Pancreas (tissue), 10 donors: ENCODE measurements around the gene SBF2. TPM values are rescaled to one million over a fixed set of nuclear protein-coding genes. Genes with fewer than 3 reads are reported as not detected.

Source experiments
- ATAC-seq, 4 donors: fragments of 200-7000 bp; cut with Tn5 transposase; one replicate each; pipeline versions ENCODE4 v1.8.0 to v1.9.1; 2020; ENCODE audit warnings: mild to moderate bottlenecking in 4 of 4, moderate library complexity in 4 of 4
- DNase-seq, 6 donors: peaks; one replicate each; pipeline ENCODE4 v3.0.0-alpha.2; 2020
- FAIRE-seq: peaks from 2 replicates; lab custom pipeline; 2012; peaks lifted over from hg19 to GRCh38; lab: Jason Lieb, UNC
- H3K27ac ChIP-seq, 4 donors: fragments of 200-600 bp; sonication (generic); 1 replicate in 3 of 4; 2 replicates in 1 of 4; pipeline versions ENCODE4 v1.5.0 to v1.8.0; 2020
- H3K27me3 ChIP-seq, 4 donors: fragments of 200-600 bp; one replicate each; pipeline ENCODE4 v1.8.0; 2021
- H3K36me3 ChIP-seq, 3 donors: fragments of 200-600 bp; sonication (generic) in 1 of 3; one replicate each; pipeline versions ENCODE4 v1.5.0 to v1.8.0; 2020 to 2021
- H3K4me1 ChIP-seq, 3 donors: fragments of 200-600 bp; one replicate each; pipeline ENCODE4 v1.8.0; 2021
- H3K4me3 ChIP-seq, 4 donors: fragments of 200-600 bp; sonication (generic) in 2 of 4; one replicate each; pipeline versions ENCODE4 v1.5.0 to v1.8.0; 2020 to 2021
- H3K9me3 ChIP-seq, 4 donors: fragments of 200-600 bp; one replicate each; pipeline ENCODE4 v1.8.0; 2021
- WGBS, 2 donors: extraction: QIAGEN DNeasy Blood & Tissue Kit; methylation state at CpG; one replicate each; pipeline ENCODE4 v1.1.7; 2013; 5-methylcytosine and 5-hydroxymethylcytosine counted together
- intact Hi-C, 3 donors: fragments of 100-400 bp; cut with DNase I; formaldehyde crosslinking; loops; one replicate each; pipeline versions ENCODE4 v1.11.1 to v1.14.2; 2022
- polyA plus RNA-seq, 2 donors: library from polyadenylated mRNA; stranded (reverse); fragments of 200-250 nt; gene quantifications; one replicate each; pipeline ENCODE4 v1.2.3, GENCODE V29; 2013
- total RNA-seq, 6 donors: library from RNA; stranded (reverse); fragmentation: NEBNext Ultra II Directional in 4 of 6; extraction: Animal tissue kit (Norgen Biotek cat#: 25700) in 4 of 6; gene quantifications; one replicate each; pipeline versions ENCODE4 v1.2.1 to v1.2.4, GENCODE V29; 2021 to 2023
- TF ChIP-seq, protein P1 (sequence below), 4 donors: fragments of 200-600 bp; sonication (generic) in 3 of 4; IDR thresholded peaks; one replicate each; pipeline versions ENCODE4 v1.5.0 to v1.8.0; 2021; ENCODE audit warnings: antibody characterized with exemption in 4 of 4
- donor health status: healthy with polysubstance abuse.
- donor health status: DM: no; HTN: no; CAD: no; lungs with moderate emphysema.
- donor health status: DM: no; HTN: no; CAD: no.
- donor health status: control.
- donor health status: control.
- donor health status: Bipolar disorder and iron deficiency.
- donor health status: DM: yes; HTN: yes; CAD: no.
- donor health status: DM: no; HTN: no; CAD: no.
- donor health status: DM: no; HTN: no; CAD: no.
- donor health status: DM: yes; HTN: yes; CAD: no.

SBF2 gene
- total and polyA plus RNA-seq, 8 donors: 4.6 to 21.8 (median 10.3) TPM

DNA sequence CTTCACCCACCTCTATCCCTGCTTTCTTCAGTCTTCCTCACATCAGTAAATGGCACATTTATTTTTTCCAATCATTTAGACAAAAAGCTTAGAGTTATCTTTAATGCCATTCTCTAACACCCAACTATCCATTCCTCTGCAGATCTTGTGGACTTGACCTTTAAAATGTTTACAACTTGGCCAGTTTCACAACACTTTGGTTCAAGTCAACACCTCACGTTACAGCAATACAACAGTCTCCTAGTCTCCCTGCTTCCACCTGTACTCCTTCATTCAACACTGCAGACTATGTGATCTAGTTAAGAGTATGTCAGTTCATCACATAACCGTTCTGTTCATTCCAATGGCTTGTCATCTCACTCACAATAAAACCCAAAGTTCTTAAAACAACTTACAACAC lies 325.0 kb downstream of the SBF2 start:
- ATAC-seq (no peak), FAIRE-seq (no peak), DNase-seq (no peak)
- Histone ChIP-seq H3K27me3 (no peaks in the 10 kb centered on the region), H3K36me3 (no peaks in the 10 kb centered on the region), H3K4me3 (no peak overlapping the region), H3K27ac (no peak overlapping the region), H3K4me1 (no peaks in the 10 kb centered on the region), H3K9me3 (no peaks in the 10 kb centered on the region)
- TF ChIP-seq, protein P1, sequence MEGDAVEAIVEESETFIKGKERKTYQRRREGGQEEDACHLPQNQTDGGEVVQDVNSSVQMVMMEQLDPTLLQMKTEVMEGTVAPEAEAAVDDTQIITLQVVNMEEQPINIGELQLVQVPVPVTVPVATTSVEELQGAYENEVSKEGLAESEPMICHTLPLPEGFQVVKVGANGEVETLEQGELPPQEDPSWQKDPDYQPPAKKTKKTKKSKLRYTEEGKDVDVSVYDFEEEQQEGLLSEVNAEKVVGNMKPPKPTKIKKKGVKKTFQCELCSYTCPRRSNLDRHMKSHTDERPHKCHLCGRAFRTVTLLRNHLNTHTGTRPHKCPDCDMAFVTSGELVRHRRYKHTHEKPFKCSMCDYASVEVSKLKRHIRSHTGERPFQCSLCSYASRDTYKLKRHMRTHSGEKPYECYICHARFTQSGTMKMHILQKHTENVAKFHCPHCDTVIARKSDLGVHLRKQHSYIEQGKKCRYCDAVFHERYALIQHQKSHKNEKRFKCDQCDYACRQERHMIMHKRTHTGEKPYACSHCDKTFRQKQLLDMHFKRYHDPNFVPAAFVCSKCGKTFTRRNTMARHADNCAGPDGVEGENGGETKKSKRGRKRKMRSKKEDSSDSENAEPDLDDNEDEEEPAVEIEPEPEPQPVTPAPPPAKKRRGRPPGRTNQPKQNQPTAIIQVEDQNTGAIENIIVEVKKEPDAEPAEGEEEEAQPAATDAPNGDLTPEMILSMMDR (IDR thresholded peaks at IDR 0.05): no peak
- 62 to 64% methylated on average over 2 of the region's 2 CpGs for WGBS, 2 donors
- intact Hi-C loops: no loop called here

DNA sequence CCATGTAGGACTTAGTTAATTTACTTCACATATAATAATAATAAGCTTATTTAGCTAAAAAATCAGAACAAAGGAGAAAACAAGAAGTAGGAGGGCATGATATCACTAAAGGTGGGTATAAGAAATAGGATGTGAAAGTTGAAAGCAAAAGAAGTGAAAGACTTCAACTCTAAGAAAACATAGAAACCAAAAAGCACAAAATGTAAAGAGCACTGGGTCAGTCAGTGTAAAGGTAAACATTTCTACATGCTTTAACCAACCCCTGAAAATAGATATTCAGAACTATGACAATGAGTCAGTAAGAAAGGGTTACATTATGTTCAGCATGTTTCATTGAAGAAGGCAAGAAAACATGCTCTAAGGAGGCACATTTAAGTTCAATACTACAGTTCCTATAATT lies 331.3 kb downstream of the SBF2 start:
- H3K27me3 ChIP-seq: no peaks in the 10 kb centered on the region
- no peaks in the 10 kb centered on the region for H3K9me3 ChIP-seq
- no peak overlapping the region for H3K4me3 ChIP-seq
- H3K27ac ChIP-seq: no peak overlapping the region
- no peaks in the 10 kb centered on the region for H3K36me3 ChIP-seq
- TF ChIP-seq, protein P1 (IDR thresholded peaks at IDR 0.05): no peak
- no peak for FAIRE-seq
- ATAC-seq: no peak
- no peaks in the 10 kb centered on the region for H3K4me1 ChIP-seq
- DNase-seq: no peak
- intact Hi-C loops: no loop called here

DNA sequence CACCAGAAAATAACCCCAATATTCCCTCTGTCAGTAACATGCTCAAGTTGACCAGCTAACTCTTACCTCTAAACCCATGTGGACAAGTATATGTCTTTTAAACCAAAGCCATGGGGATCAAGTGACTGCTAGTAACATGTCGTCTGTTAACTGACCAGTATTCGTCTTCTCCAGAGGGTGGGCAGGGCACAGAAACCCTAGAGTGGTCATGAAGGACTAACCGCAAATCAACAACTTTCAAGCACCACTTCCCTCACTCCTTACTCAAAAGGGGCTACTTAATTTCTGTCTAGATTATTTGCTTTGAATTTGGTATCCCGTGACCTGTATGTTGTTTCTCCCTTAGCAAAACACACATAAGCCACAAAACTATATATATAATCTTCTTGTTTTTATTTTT lies 336.9 kb downstream of the SBF2 start:
- no peak for ATAC-seq
- no peak overlapping the region for H3K4me3 ChIP-seq
- 96% methylated on average over 4 of the region's 4 CpGs for WGBS, 2 donors
- intact Hi-C loops: no loop called here
- H3K27me3 ChIP-seq: no peaks in the 10 kb centered on the region
- H3K27ac ChIP-seq: no peak overlapping the region
- TF ChIP-seq, protein P1 (IDR thresholded peaks at IDR 0.05): no peak
- no peak for DNase-seq
- H3K9me3 ChIP-seq: no peaks in the 10 kb centered on the region
- H3K4me1 ChIP-seq: no peaks in the 10 kb centered on the region
- no peak for FAIRE-seq
- H3K36me3 ChIP-seq: no peaks in the 10 kb centered on the region

DNA sequence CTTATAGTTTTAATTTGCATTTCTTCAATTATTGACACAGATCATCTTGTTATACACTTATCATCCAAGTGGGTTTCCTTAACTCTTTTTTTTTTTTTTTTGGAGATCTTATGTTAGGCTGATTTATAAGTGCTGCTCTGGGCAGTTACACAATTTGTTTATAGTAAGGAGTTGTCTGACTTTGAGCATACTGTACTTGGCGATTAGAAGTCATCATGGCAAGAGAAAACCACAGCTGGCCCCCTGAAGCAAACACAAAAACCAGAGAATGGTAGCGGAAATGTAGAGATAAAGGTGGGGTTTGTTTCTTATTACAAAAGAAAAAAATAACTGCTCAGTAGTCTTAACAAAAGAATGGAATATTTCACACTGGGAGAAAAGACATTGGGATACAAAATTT lies 337.5 kb downstream of the SBF2 start:
- Histone ChIP-seq H3K4me3 (no peak overlapping the region), H3K4me1 (no peaks in the 10 kb centered on the region), H3K9me3 (no peaks in the 10 kb centered on the region), H3K27ac (no peak overlapping the region), H3K36me3 (no peaks in the 10 kb centered on the region), H3K27me3 (no peaks in the 10 kb centered on the region)
- TF ChIP-seq, protein P1 (IDR thresholded peaks at IDR 0.05): no peak
- no peak for FAIRE-seq
- WGBS, 2 donors: 90 to 93% methylated on average over 2 of the region's 2 CpGs
- intact Hi-C loops: no loop called here
- no peak for DNase-seq
- no peak for ATAC-seq

DNA sequence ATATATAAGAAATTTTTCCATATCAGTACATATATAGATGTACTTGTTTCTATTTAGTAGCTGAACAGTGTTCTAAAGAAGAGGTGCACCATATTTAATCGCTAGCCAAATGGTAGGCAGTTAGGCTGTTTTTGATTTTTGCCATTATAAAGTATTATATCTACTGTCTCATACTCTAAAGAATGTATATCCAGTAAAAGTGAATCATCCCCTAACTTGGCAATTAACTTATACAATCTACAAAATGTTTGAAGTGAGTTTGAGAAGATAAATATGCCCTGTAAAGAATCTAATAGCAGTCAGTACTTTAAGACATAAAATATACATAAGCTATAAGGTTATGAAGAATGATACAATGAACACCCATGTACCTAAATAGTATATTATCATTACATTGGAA lies 338.6 kb downstream of the SBF2 start:
- FAIRE-seq: no peak

More for the DNA sequence above, 338.6 kb downstream of the SBF2 start:
- Histone ChIP-seq H3K27me3 (no peaks in the 10 kb centered on the region), H3K27ac (no peak overlapping the region), H3K9me3 (no peaks in the 10 kb centered on the region), H3K4me1 (no peaks in the 10 kb centered on the region), H3K36me3 (no peaks in the 10 kb centered on the region), H3K4me3 (no peak overlapping the region)
- 98 to 100% methylated on average over 1 of the region's 1 CpG for WGBS, 2 donors
- intact Hi-C loops: no loop called here
- DNase-seq (no peak), ATAC-seq (no peak)
- TF ChIP-seq, protein P1 (IDR thresholded peaks at IDR 0.05): no peak
